Globus pallidus (tissue), 1 donor: ENCODE data around the gene IRF4.

Source experiments
- DNase-seq: peaks from one replicate; pipeline ENCODE4 v3.0.0-alpha.2; 2015; ENCODE audit warnings: low spot score

Gene IRF4

DNA sequence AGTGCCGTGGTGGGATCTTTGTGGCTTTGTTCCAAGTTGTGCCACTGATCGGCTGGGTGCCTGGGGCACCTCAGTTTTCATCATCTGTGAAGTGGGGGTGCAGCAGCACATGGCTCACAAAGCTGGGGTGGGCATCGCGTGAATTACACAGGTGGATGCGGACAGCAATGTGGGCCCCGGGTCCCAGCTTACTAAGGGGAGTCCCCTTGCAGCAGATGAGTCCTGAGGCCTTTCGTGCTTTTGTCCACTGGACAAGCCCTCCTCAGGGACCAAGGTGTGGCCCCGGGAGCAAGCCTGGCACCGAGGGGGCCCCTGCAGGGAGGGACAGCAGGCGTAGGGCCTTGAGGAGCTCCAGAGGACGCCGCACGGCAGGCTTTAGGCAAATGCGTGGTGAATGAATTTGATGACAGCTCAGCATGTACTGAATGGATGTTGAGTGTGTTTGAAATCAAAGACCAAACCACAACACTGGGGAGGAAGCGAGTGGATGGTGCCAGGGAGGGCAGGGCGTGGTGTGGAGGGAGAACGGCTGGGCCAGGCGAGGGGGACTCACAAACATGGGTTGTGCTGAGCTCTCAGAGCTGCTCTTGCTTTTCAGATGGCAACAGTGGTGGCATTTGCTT lies 53.2 kb downstream of the IRF4 start:
- no peak for DNase-seq

DNA sequence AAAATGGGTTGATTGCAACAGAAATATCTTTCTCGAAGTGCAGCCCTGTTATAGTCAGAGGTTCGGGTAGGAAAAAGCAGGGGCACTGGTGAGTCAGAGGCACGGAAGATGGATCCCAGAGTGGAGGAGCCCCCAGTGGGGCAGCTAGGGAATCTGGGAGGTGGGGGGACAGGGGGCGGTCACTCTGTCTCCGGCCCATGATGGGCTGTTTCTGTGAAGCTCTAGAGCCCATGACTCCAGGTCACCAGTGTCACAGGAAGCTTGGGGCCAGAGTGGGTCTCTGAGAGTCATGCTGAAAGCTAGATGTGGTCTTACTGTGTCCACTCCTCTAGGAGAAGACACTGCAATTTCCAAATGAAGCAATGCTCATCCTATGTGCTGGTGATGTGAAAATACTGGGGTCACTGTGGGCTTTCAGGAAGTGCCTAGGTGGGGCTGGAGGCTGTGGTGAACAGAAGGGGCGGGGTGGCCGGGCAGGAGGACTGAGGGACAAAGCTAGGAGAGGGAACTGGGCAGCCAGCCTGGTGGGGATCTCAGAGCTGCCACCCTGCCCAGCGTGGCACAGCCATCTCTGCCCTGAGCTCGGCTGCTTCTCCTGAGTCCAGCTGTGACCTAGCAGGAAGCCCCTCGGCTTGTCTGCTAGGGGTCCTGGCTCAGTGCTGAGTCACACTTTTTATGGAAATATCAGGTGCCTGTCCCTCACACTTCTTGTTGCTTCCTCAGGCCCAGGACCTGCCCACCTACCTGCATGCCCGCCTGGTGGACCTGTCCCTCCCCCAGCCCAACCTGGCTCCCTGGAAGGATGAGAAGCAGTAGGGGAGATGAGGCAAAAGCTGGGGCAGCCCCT lies 54.2 kb downstream of the IRF4 start:
- DNase-seq: no peak

DNA sequence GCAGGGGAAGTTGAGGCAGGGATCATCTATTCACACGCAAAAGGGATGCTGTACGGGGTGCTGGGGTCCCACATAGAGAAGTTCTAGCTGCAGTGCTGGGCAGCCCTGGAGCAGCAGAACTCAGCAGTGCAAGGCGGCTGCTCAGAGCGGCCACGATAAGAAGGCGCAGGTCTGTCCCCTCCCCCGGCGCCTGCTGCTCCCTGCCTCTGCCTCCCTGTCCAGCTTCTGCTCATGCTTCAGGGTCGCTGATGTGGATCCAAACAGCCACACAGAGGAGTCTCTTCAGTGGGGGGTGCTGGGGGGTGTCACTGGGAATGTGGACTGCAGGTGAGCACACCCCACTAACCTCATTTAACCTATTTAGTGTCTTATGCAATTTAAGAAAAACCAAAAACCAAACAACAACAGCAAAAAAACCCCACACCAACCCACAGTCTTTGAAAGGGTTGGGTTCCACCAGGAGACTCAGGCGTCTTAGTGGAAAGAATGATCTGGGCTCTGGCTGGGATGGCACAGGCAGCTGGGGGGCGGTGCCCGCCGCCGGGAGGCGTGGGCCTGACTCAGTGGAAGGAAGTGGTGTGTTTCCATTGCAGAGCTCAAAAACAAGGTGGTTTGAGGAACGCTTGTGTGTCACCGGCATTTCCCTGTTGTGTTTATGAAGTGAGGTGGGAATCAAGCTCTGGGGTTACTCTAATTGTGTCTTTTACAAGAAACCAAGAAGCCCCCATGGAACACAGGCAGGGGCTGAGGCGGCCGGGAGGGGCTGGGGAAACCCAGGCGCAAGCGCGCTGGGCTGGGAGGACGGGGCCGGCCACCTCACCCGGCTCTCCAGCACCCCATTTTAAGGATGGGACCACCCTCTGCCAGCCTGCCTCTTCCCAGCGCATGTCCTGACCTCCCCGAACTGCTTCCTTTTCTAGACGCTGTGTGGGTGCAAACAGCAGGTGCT lies 55.1 kb downstream of the IRF4 start:
- no peak for DNase-seq

DNA sequence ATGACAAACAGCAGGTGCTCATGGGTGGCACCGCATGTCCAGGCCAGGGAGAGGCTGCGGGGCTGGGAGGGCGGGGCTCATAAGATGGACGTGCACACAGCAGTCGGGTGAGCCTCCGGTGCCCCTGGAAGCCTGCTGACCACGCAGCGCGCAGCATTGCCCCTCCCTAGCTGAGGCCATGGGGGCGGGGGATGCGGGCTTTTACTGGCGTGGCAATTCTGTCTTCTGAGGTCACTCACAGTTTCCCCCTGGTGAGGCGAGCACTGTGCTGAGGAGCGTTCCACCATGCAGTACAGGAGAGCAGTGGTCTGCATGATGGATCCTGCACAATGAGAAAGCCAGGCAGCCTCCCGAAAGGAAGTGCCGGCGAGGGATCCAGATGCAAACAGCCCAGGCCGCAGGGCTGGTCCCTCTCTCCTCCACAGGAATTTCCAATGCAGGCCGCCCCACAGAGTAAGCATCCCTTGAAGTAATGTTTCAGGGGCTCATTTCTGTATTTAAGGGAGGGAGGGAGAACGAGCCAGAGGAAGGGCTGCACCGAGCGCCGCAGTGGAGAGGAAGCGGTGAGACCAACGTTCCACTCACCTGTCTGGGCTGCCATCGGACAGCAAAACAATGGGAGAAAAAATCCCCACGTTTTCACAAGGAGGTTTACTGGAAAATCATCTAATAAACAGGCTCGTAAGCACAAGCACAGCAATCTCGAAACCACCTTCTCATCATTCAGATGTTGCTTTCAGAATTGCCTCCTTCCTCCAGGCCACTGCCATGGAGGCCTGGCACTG lies 56.0 kb downstream of the IRF4 start:
- DNase-seq: no peak

DNA sequence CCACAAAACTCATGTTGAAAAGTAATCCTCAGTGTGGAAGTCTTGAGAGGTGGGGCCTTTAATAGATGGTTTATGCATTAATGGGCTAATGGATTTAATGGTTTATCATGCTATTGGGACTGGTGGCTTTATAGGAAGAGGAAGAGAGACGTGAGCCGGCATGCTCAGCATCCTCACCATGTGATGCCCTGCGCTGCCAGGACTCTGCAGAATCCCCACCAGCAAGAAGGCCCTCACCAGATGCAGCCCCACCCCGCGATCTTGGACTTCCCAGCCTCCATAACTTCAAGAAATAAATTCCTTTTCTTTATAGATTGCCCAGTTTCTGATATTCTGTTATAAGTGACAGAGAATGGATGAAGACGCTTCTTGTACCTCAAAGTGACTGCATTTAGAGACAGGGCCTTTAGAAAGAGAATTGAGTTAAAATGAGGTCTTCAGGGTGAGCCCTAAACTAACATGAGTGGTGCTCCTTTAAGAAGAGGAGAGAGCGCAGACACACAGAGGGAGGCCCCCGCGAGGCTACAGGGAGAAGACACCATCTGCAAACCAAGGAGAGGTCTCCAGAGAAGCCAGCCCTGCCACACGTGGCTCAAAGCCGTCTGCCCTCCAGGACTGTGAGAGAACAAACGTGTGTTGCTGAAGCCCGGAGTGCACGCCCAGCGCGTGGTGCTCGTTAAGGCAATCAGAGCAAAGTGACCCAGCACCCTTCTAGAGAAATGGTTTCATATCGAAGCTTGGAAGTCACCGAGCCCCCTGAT lies 56.9 kb downstream of the IRF4 start:
- no peak for DNase-seq

DNA sequence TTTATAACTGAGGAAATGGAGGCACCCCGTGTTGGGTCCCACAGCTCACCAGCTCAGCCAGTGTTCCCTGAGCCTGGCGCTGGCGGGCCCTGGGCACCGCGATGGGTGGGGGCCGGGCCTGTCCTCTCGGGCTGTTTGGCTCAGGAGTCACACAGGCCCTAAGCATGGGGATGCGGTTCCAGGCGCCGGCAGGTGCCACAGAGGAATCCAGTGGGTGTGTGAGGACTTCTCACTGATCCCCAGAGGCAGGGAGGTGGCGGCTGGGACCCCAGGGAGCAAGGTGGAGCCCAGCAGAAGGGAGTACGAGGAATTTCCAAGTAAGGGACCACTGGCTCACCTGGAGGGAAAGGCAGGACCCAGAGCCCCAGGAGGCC lies 57.5 kb downstream of the IRF4 start:
- no peak for DNase-seq

DNA sequence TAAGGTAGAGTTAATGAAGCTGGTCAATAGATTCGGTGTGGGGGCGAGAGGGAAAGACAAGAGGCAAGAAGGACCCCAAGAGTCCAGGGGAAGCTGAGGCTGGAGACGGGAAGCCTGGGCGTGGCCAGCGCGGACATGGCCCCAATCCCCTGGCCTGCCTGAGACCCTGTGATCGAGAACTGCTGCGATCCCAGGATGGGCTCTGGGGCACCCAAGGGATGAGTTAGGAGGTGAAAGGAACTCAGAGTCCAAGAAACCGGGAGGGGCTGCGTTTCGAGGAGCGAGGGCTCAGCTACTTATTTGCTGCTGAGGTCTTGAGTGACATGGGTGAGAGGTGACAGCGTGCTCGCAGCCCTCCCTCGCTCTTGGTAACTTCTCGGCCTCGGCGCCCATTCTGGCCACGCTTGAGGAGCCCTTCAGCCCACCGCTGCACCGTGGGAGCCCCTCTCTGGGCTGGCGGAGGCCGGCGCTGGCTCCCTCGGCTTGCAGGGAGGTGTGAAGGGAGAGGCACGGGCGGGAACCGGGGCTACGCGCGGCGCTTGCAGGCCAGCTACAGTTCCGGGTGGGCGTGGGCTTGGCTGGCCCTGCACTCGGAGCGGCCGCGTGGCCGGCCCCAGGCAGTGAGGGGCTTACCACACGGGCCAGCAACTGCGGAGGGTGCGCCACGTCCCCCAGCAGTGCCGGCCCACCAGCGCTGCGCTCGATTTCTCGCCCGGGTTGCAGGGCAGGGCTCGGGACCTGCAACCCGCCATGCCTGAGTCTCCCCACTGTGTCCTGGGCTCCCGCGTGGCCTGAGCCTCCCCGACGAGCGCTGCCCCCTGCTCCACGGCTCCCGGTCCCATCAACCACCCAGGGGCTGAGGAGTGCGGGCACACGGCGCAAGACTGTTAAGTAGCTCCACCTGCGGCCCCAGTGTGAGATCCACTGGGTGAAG lies 58.2 kb downstream of the IRF4 start:
- no peak for DNase-seq

DNA sequence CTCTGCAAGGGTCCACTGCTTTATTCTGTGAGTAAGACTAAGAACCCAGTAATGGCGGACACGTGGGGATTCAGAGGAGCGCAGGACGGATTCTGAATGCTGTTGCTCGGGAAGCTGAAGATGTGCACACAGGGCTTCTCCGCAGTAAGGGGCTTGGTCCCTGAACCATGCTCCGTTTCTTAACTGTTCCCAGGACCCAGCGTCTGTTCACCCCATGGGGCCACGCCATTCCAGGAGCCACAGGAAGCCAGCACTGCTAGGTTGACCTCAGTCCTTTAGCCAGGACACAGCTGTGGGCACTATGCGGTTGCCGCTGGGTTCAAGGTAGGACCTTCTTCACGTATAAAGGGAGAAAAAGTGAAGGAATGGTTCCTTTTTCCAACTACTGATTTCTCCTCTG lies 59.8 kb downstream of the IRF4 start:
- no peak for DNase-seq

DNA sequence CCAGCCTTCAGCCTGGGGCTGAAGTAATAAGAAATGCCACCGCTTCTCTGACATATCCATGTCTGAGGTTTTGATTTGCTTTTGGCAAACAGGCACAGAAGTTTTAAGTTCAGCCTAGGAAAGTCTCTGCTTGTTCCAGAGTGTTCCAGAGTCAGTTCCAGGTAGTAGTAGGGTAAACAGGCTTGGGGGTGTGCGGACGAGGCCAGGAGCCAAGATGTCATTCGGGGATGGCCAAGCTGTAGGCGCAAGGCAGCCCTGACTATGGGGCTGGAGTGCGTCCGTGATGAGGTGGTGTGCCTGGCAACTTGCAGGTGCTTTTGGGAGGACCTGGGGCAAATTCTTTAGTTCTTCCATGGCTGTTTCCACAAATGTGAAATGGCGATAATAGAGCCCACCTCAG lies 60.3 kb downstream of the IRF4 start:
- DNase-seq: no peak

DNA sequence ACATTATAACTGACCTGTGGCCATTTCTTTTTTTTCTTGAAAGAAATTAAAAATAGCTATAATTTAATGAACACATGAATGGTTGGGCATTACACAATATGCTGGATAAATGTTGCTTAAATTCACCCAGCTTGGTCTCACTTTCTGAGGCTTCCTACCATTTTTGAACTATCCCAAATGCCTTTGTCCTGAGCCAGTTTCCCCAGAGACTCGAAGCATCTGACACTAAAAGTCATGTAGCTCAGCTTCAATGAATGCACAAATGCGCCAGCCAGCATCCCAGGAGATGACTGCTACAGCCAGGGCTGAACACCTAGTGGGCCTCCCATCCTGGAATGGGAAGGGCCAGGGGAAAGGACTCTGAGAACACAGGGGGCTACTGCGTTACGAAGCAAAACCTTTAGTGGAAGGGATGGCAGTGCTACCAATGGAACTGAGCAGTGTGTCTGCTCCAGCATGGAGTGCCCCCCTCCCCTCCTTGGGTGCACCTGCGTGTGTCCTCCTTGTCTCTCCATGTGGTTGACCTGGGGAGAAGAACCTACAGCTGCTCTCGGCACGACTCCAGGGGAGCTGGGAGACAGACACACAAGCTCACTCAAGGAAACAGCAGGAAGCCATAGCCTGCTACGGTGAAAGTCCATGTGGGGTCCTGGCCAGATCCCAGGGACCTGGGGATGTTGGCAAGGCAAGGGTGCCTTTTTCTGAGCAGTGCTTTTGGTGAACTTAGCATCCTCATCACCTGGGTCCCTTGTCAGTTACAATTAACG lies 60.9 kb downstream of the IRF4 start:
- DNase-seq: peak; percentile 31

DNA sequence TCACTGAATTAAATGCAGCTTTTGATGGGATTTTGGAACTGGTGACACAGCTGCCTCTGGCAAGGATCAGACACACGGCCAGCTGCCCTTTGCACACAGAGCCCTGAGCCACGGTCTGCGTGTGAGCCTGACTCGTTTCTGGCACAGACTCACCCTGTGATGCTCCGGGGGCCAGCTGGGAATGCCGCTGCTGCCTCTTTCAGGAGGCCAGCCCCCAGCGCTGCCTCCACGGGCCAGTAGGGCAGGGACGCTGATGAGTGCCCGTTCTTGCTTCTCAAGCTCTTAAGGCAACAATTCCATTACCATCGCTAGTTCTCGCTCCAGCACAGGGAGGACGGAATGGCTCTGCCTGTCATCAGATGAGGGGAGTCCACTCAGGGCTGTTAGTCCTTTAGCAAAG lies 61.6 kb downstream of the IRF4 start:
- peak; percentile 89 for DNase-seq

DNA sequence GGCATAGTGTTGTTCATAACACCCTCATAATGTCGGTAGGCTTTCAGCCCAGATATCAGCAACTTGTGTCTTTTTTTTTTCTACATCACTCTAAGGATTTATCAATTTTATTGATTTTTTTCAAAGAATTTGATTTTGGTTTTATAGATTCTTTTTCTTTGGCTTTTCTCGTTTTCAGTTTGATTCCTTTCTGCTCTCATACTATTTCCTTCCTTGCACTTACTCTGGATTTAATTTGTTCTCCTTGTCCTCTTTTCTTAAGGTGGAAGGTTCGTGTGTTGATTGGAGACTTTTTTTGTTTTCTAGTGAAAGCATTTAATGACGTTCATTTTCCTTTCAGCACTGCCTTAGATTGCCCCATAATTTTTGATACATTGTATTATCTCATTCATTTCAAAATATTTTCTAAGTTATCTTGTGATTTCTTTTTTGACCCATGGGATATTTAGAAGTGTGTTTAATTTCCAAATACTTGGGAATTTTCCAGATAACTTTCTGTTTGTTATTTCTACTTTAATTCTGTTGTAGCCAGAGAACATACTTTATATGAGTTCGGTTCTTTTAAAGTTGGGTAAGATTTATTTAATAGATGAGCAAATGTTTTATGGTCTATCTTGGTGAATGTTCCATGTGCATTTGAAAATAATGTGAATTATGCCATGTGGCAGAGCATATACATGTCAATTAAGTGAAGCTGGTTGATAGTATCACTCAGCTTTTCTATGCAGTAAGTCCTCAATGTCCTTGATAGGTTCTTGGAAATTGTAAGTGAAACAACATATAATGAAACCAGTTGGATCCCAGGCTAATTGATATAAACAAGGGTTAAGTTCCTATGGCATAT lies 62.8 kb downstream of the IRF4 start:
- DNase-seq: no peak

DNA sequence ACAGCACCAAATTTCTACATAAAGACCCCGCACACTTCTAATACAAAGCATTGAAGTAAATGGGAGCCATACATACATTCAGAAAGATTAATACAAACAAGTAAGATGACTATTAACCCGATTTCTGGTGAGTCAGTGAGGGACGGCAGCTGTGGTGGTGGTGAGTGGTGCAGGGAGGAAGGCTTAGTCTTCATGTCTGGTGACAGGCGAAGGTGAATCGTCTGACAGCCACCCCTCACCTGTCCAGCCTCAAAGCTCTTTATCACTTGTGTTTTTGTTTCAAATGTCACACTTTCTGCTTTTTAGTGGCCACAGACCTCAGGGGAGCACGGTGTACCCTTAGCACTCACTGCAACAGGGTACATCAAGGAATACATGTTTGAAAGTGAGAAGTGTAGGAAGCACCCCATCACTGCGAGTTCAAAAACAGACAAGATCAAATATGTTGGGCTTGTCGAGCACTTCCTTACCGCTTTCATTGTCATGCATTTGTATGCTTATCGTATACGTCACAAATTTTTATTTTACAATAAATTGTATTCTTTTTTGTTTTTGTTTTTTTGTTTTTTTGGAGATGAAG lies 63.5 kb downstream of the IRF4 start:
- no peak for DNase-seq

DNA sequence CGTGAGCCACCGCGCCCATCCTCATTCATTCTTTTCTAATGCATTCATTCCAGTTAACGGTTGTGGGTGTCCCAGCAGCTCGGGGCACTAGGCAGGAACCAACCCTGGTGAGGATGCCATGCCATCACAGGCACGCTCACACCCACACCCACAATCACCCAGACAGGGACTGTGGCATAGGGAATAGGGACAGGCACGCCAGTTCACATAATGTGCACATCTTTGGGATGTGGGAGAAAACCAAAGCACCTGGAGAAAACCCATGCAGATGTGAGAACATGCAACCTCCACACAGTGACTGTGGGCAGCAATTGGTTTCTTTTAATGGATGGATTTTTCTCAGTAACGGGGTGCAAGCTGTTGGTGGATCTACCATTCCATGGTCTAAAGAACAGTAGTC lies 64.3 kb downstream of the IRF4 start:
- no peak for DNase-seq

DNA sequence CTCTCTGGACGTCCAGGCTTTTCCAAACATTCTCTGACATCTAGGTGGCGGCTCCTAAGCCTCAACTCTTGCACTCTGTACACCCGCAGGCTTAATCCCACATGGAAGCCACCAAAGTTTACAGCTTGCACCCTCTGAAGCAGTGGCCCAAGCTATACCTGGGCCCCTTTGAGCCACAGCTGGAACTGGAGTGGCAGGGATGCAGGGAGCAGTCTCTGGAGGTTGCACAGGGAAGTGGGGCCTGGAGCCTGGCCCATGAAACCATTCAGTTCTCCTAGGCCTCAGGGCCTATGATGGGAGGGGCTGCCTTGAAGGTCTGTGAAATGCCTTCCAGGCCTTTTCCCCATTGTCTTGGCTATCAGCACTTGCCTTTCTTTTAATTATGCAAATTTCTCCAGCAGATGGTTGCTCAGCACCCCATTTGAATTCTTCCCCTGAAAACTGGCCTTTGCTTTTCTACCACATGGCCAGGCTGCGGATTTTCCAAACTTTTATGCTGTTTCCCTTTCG lies 64.9 kb downstream of the IRF4 start:
- DNase-seq: no peak

DNA sequence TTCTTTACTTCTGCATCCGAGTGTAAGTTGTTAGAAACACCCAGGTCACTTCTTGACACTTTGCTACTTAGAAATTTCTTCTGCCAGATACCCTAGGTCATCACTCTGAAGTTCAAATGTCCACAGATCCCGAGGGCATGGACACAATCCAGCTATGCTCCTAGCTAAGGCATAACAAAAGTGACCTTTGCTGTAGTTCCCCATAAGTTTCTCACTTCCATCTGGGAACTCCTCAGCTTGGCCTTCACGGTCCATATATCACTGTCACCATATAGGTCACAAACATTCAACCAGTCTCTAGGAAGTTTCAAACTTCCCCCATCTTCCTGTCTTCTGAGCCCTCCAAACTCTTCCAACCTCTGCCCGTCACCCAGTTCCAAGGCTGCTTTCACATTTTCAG lies 65.3 kb downstream of the IRF4 start:
- no peak for DNase-seq
